HCT116 (cell line): ENCODE measurements around the gene KIFAP3. TPM values are rescaled to one million over a fixed set of nuclear protein-coding genes. Genes with fewer than 3 reads are reported as not detected.

Experiments
- ATAC-seq: fragments of 200-7000 bp; cut with Tn5 transposase; 2 replicates; pipeline ENCODE4 v1.9.1; 2020; ENCODE audit warnings: mild to moderate bottlenecking, moderate library complexity
- BruUV-seq: library from RNA; stranded (reverse); fragments of 400-500 nt; replicated peaks from 2 replicates; lab custom pipeline; 2021; lab: Mats Ljungman, UMichigan
- CTCF ChIA-PET: fragments of 300-600 bp; sonication (Branson Sonifier 250); formaldehyde crosslinking; loops from one replicate; lab custom pipeline; 2021; ENCODE audit warnings: antibody characterized with exemption; lab: Charles Lee
- POLR2A ChIA-PET: fragments of 300-600, 350-600 bp; sonication (Branson Sonifier 250); formaldehyde crosslinking; loops from one replicate; lab custom pipeline; 2021; ENCODE audit warnings: antibody characterized with exemption; lab: Charles Lee
- RAD21 ChIA-PET, 2 experiments: fragments of 300-600 bp; sonication (Branson Sonifier 250); formaldehyde crosslinking; loops; one replicate each; lab custom pipeline; 2023; ENCODE audit warnings: low total read pairs in 2 of 2; ENCODE audit not compliant: uncharacterized antibody in 2 of 2, unreplicated experiment in 2 of 2, low non-redundant PET in 1 of 2; lab: Charles Lee
- DNase-seq: peaks from one replicate; pipeline ENCODE4 v3.0.0-alpha.2; 2010; ENCODE audit warnings: low read depth, low spot score
- H2AFZ ChIP-seq: fragments of 200-600 bp; shearing (Covaris generic), sonication (generic); 2 replicates; pipeline ENCODE4 v1.6.1; 2017; ENCODE audit warnings: low read depth, mixed run types, mixed read lengths, antibody characterized with exemption, low read length; ENCODE audit not compliant: poor library complexity, severe bottlenecking
- H3K27ac ChIP-seq: 2 replicates; pipeline ENCODE4 v1.5.1; 2012; ENCODE audit warnings: low read depth, low read length
- H3K27me3 ChIP-seq: fragments of 200-600 bp; sonication (generic); 2 replicates; pipeline ENCODE4 v1.6.1; 2016; ENCODE audit warnings: mixed run types, low read length, mixed read lengths; ENCODE audit not compliant: insufficient read depth
- H3K36me3 ChIP-seq, 2 experiments: fragments of 200-500 bp in 1 of 2; fragments of 200-600 bp in 1 of 2; sonication (Bioruptor generic) in 1 of 2; sonication (generic) in 1 of 2; 2 replicates each; pipeline versions ENCODE4 v1.5.1 to v1.6.1; 2014 to 2016; ENCODE audit warnings: low read length in 2 of 2, inconsistent platforms in 1 of 2, mixed read lengths in 1 of 2, mixed run types in 1 of 2; ENCODE audit not compliant: insufficient read depth in 2 of 2, control insufficient read depth in 1 of 2
- H3K4me1 ChIP-seq, 2 experiments: fragments of 200-600 bp in 1 of 2; sonication (generic) in 1 of 2; 2 replicates each; pipeline versions ENCODE4 v1.5.1 to v1.6.1; 2012 to 2017; ENCODE audit warnings: low read length in 2 of 2, inconsistent platforms in 1 of 2, mild to moderate bottlenecking in 1 of 2, mixed read lengths in 1 of 2, mixed run types in 1 of 2, moderate library complexity in 1 of 2; ENCODE audit not compliant: insufficient read depth in 2 of 2, control insufficient read depth in 1 of 2
- H3K4me2 ChIP-seq: fragments of 200-600 bp; sonication (generic); 2 replicates; pipeline ENCODE4 v1.6.1; 2017; ENCODE audit warnings: mixed run types, low read length, mixed read lengths
- H3K4me3 ChIP-seq, 2 experiments: fragments of 200-600 bp in 1 of 2; sonication (generic) in 1 of 2; replicated peaks in 1 of 2; 2 replicates each; pipeline ENCODE4 v1.5.1; 2011 to 2016; ENCODE audit warnings: low read length in 2 of 2, control low read depth in 1 of 2, low read depth in 1 of 2, mild to moderate bottlenecking in 1 of 2, mixed read lengths in 1 of 2, mixed run types in 1 of 2
- H3K79me2 ChIP-seq: fragments of 200-600 bp; sonication (generic); 2 replicates; pipeline ENCODE4 v1.6.1; 2017; ENCODE audit warnings: mild to moderate bottlenecking, mixed run types, low read length, moderate library complexity, mixed read lengths; ENCODE audit not compliant: insufficient read depth
- H3K9ac ChIP-seq: fragments of 200-600 bp; sonication (generic); 2 replicates; pipeline ENCODE4 v1.6.1; 2016; ENCODE audit warnings: low read length, mixed read lengths
- H3K9me2 ChIP-seq: fragments of 200-600 bp; sonication (generic), shearing (Covaris generic); 2 replicates; pipeline ENCODE4 v1.6.1; 2017; ENCODE audit warnings: mixed run types, mild to moderate bottlenecking, moderate library complexity; ENCODE audit not compliant: insufficient read depth
- H3K9me3 ChIP-seq, 2 experiments: fragments of 200-500 bp in 1 of 2; fragments of 200-600 bp in 1 of 2; sonication (Bioruptor generic) in 1 of 2; sonication (generic) in 1 of 2; 2 replicates each; pipeline ENCODE4 v1.6.1; 2014 to 2017; ENCODE audit warnings: low read length in 2 of 2, mixed read lengths in 2 of 2, inconsistent platforms in 1 of 2, low read depth in 1 of 2, mild to moderate bottlenecking in 1 of 2, mixed run types in 1 of 2, moderate library complexity in 1 of 2; ENCODE audit not compliant: control insufficient read depth in 1 of 2, insufficient read depth in 1 of 2
- H4K20me1 ChIP-seq: fragments of 200-600 bp; sonication (generic), shearing (Covaris generic); 2 replicates; pipeline ENCODE4 v1.6.1; 2017; ENCODE audit warnings: mixed run types, mild to moderate bottlenecking, moderate library complexity; ENCODE audit not compliant: insufficient read depth
- CBX3 ChIP-seq: IDR thresholded peaks from 2 replicates; pipeline ENCODE4 v1.6.1; 2012; ENCODE audit warnings: low read depth
- CEBPB ChIP-seq: IDR thresholded peaks from 2 replicates; pipeline ENCODE4 v1.6.1; 2012; ENCODE audit warnings: low read depth
- EGR1 ChIP-seq: IDR thresholded peaks from 2 replicates; pipeline ENCODE4 v1.6.1; 2012; ENCODE audit warnings: low read depth
- ELF1 ChIP-seq: IDR thresholded peaks from 2 replicates; pipeline ENCODE4 v1.6.1; 2012; ENCODE audit warnings: low read depth, borderline replicate concordance
- EZH2phosphoT487 ChIP-seq: fragments of 200-600 bp; IDR thresholded peaks from 2 replicates; pipeline ENCODE4 v1.6.1; 2018; ENCODE audit warnings: antibody characterized with exemption, borderline replicate concordance
- FOSL1 ChIP-seq: IDR thresholded peaks from 2 replicates; pipeline ENCODE4 v1.6.1; 2012; ENCODE audit warnings: low read depth
- JUND ChIP-seq: IDR thresholded peaks from 2 replicates; pipeline ENCODE4 v1.6.1; 2012
- POLR2A ChIP-seq: IDR thresholded peaks from 2 replicates; pipeline ENCODE4 v1.7.0; 2011; ENCODE audit warnings: borderline replicate concordance; ENCODE audit not compliant: insufficient read depth, insufficient read length; ENCODE audit errors: extremely low read depth
- RAD21 ChIP-seq: IDR thresholded peaks from 2 replicates; pipeline ENCODE4 v1.6.1; 2012; ENCODE audit warnings: low read depth, mild to moderate bottlenecking
- SIN3A ChIP-seq: IDR thresholded peaks from 2 replicates; pipeline ENCODE4 v1.6.1; 2012; ENCODE audit warnings: low read depth
- SP1 ChIP-seq: IDR thresholded peaks from 2 replicates; pipeline ENCODE4 v1.6.1; 2012; ENCODE audit warnings: low read depth
- SRF ChIP-seq: IDR thresholded peaks from 2 replicates; pipeline ENCODE4 v1.6.1; 2012; ENCODE audit warnings: low read depth
- TCF7L2 ChIP-seq: IDR thresholded peaks from 2 replicates; pipeline ENCODE4 v1.7.0; 2011; ENCODE audit warnings: borderline replicate concordance, inconsistent platforms; ENCODE audit not compliant: insufficient read depth, insufficient read length; ENCODE audit errors: extremely low read depth
- YY1 ChIP-seq: IDR thresholded peaks from 2 replicates; pipeline ENCODE4 v1.6.1; 2011; ENCODE audit warnings: low read length, low read depth, moderate library complexity, mild to moderate bottlenecking; ENCODE audit not compliant: insufficient replicate concordance; ENCODE audit errors: extremely low read depth
- ZFX ChIP-seq: fragments of 450-650 bp; IDR thresholded peaks from 2 replicates; pipeline ENCODE4 v1.6.1; 2017
- ZNF274 ChIP-seq: fragments of 200-500 bp; sonication (Bioruptor generic); IDR thresholded peaks from 2 replicates; pipeline ENCODE4 v1.6.1; 2014; ENCODE audit warnings: mild to moderate bottlenecking, low read depth, low read length, inconsistent platforms
- intact Hi-C: fragments of 100-400 bp; cut with micrococcal nuclease; formaldehyde crosslinking; loops from 2 replicates; pipeline ENCODE4 v1.10.0; 2022
- total RNA-seq: library from RNA; stranded (reverse); gene quantifications from one replicate; pipeline ENCODE4 v1.2.1, GENCODE V29; 2021; ENCODE audit not compliant: unreplicated experiment
- TF ChIP-seq, protein P1 (sequence below): IDR thresholded peaks from 2 replicates; pipeline ENCODE4 v1.6.1; 2012; ENCODE audit warnings: low read depth
- TF ChIP-seq, protein P2 (sequence below): IDR thresholded peaks from 2 replicates; pipeline ENCODE4 v1.6.1; 2012

The KIFAP3 gene
- total RNA-seq, 1 experiment from 2014 or later: 10.8 TPM

DNA sequence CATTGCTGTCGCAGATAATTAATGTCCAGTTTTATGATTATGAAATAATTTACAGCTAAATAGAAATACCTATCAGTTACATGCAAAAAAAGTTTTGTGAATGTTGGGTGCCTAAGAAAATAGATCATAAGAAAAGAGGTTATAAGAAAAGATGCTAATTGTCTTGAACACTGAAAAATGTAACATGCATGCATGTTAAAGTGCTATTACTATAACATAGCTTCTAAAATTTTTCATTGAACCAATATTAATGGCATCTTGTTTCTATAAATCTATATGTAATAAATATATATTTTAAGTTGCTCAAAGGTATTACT lies 145.3 kb downstream of the KIFAP3 start:
- ChIA-PET CTCF (interaction anchor here (0.9 to 1.2 kb wide), 3 partner anchors 9 to 1038 kb away, joined by 3 to 5 read pairs (median 3); no protein-coding TSS in a partner anchor), POLR2A (no interaction called here), RAD21 (no interaction called here)
- Histone ChIP-seq H3K4me1 (peaks cover 0 to 1% of the 10 kb centered on the region in 2 experiments; a peak in 1 of 4 replicates), H3K27ac (no peak overlapping the region), H4K20me1 (no peaks in the 10 kb centered on the region), H3K27me3 (no peaks in the 10 kb centered on the region), H3K9ac (no peak overlapping the region), H3K4me2 (no peak overlapping the region), H3K4me3 (no peak overlapping the region), H3K79me2 (no peaks in the 10 kb centered on the region), H2AFZ (no peak overlapping the region), H3K36me3 (no peaks in the 10 kb centered on the region), H3K9me3 (no peaks in the 10 kb centered on the region), H3K9me2 (no peaks in the 10 kb centered on the region)
- ATAC-seq (no peak), DNase-seq (no peak)
- intact Hi-C loops: loop anchor here (1.0 to 5.0 kb wide), 6 partner anchors 528 to 1298 kb away; no protein-coding TSS in a partner anchor
- no TSS peak for BruUV-seq
- TF ChIP-seq ELF1 (no peak), ZFX (no peak), EZH2phosphoT487 (no peak), EGR1 (no peak), SIN3A (no peak), CBX3 (no peak), JUND (no peak), FOSL1 (no peak), TCF7L2 (no peak), SRF (no peak), RAD21 (no peak), POLR2A (no peak), ZNF274 (no peak), SP1 (no peak), CEBPB (no peak; the same call in 1 of the 2 replicates), YY1 (no peak)
- TF ChIP-seq, protein P1, sequence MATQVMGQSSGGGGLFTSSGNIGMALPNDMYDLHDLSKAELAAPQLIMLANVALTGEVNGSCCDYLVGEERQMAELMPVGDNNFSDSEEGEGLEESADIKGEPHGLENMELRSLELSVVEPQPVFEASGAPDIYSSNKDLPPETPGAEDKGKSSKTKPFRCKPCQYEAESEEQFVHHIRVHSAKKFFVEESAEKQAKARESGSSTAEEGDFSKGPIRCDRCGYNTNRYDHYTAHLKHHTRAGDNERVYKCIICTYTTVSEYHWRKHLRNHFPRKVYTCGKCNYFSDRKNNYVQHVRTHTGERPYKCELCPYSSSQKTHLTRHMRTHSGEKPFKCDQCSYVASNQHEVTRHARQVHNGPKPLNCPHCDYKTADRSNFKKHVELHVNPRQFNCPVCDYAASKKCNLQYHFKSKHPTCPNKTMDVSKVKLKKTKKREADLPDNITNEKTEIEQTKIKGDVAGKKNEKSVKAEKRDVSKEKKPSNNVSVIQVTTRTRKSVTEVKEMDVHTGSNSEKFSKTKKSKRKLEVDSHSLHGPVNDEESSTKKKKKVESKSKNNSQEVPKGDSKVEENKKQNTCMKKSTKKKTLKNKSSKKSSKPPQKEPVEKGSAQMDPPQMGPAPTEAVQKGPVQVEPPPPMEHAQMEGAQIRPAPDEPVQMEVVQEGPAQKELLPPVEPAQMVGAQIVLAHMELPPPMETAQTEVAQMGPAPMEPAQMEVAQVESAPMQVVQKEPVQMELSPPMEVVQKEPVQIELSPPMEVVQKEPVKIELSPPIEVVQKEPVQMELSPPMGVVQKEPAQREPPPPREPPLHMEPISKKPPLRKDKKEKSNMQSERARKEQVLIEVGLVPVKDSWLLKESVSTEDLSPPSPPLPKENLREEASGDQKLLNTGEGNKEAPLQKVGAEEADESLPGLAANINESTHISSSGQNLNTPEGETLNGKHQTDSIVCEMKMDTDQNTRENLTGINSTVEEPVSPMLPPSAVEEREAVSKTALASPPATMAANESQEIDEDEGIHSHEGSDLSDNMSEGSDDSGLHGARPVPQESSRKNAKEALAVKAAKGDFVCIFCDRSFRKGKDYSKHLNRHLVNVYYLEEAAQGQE: no peak
- TF ChIP-seq, protein P2, sequence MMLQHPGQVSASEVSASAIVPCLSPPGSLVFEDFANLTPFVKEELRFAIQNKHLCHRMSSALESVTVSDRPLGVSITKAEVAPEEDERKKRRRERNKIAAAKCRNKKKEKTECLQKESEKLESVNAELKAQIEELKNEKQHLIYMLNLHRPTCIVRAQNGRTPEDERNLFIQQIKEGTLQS: no peak
